Ureter (tissue), 1 donor: ENCODE data around the gene SRRT. TPM values are rescaled to one million over a fixed set of nuclear protein-coding genes. Genes with fewer than 3 reads are reported as not detected.

Experiments used
- DNase-seq: peaks from one replicate; pipeline ENCODE4 v3.0.0-alpha.2; 2020; ENCODE audit warnings: low spot score
- total RNA-seq: library from RNA; stranded (reverse); gene quantifications from one replicate; pipeline ENCODE4 v1.2.4, GENCODE V29; 2023
- donor health status: DM: yes; HTN: yes; CAD: no.

The SRRT gene, protein sequence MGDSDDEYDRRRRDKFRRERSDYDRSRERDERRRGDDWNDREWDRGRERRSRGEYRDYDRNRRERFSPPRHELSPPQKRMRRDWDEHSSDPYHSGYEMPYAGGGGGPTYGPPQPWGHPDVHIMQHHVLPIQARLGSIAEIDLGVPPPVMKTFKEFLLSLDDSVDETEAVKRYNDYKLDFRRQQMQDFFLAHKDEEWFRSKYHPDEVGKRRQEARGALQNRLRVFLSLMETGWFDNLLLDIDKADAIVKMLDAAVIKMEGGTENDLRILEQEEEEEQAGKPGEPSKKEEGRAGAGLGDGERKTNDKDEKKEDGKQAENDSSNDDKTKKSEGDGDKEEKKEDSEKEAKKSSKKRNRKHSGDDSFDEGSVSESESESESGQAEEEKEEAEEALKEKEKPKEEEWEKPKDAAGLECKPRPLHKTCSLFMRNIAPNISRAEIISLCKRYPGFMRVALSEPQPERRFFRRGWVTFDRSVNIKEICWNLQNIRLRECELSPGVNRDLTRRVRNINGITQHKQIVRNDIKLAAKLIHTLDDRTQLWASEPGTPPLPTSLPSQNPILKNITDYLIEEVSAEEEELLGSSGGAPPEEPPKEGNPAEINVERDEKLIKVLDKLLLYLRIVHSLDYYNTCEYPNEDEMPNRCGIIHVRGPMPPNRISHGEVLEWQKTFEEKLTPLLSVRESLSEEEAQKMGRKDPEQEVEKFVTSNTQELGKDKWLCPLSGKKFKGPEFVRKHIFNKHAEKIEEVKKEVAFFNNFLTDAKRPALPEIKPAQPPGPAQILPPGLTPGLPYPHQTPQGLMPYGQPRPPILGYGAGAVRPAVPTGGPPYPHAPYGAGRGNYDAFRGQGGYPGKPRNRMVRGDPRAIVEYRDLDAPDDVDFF
- 133 TPM for total RNA-seq

DNA sequence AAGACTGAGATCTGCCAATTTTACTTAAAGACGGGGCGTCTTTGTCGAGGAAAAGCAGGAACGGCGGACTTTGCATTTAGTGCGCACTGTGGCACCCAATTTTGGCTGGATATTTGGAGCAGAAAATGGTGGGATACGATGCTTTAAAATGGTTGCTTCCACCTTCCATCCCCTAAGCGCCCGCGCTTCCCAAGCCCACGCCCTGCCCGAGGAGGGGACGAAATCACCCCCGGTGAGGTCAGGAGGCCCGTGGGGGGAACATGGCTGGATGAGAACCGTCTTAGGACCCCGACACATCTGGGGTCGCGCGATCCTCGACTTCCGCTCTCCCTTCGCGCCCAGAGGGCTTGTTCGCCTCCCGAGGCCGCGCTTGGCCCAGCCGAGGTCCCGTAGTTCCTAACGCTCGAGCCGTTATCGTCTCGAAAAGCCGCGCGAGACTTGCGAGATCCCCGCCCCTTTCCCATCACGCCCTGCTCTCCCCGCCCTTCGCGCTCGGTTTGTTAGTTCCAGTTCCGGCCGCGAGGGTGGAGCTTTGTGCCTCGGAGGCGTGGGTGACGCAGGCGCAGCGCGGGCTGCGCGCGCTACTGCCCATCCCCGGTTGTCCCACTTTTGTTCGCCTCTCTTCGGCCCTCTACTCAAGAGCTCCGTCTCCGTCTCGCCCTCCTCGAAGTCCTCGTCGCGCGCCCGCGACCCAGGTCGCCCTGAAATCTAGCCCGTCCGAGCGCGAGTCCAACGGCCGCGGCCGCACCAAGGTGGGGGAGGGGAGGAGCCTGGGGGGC, at the start of gene SRRT:
Gene SRRT (plus strand): TSS at position 527 of the 779 bp plus-strand sequence. CDS start 488 bp downstream, outside the sequence.
- DNase-seq = peak; percentile 99

DNA sequence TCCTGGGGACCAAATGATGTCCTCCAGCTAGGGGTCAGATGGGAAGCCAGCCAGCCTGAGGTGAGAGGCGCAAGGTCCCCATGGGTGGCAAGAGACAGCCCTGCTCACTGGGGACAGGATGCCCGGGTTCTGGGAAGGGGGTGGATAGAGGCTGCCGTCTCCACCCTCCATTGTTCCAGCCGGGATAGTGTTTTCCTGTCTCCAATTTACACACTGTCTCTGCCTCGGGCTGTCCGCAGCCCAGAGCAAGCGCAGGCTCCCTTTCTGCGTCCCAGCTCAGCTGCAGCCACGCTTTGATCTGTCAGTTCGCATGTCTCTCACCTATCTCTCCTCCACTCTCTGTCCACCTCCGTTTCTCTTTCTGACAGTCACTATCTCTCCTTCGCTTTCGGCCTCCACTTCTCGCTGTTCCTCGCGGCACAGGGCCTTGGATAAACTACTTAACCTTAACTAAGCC, 49.7 kb upstream of the SRRT start:
- DNase-seq = no peak

DNA sequence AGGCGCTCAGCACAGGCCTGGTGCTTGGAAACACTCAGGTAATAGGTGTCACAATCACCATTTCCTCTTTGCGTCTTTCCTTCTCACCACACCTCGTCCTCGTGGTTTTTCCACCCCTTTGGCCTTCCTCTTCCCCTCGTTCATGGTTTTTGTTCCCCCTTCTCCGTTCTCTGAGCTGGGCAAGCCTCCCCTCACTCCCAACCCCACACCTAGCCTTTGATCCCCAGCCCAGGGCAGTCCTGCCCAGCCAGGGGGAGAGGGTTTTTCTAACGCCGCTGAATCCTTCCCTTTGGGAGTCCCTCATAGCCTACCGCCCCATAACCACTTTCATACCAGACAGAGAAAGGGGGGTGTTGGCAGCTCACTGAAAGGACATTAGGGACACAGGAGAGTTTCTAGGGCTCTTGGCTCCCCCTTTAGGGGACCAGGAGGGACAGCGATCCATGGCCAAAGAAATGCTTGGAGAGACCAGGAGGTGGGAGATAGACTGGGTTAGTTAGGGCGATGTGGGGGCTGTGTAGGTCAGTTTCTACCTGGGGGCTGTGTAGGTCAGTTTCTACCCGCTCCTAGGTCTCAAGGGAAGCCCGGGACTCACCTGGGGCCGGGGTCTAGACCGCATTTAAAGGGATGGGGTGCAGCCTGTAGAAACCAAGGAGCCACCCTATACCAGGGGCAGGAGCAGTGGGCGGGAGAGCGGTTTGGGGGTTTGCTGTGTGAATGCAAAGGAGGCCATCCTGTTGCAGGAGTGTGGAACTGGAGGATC, 49.0 kb upstream of the SRRT start:
- no peak for DNase-seq

DNA sequence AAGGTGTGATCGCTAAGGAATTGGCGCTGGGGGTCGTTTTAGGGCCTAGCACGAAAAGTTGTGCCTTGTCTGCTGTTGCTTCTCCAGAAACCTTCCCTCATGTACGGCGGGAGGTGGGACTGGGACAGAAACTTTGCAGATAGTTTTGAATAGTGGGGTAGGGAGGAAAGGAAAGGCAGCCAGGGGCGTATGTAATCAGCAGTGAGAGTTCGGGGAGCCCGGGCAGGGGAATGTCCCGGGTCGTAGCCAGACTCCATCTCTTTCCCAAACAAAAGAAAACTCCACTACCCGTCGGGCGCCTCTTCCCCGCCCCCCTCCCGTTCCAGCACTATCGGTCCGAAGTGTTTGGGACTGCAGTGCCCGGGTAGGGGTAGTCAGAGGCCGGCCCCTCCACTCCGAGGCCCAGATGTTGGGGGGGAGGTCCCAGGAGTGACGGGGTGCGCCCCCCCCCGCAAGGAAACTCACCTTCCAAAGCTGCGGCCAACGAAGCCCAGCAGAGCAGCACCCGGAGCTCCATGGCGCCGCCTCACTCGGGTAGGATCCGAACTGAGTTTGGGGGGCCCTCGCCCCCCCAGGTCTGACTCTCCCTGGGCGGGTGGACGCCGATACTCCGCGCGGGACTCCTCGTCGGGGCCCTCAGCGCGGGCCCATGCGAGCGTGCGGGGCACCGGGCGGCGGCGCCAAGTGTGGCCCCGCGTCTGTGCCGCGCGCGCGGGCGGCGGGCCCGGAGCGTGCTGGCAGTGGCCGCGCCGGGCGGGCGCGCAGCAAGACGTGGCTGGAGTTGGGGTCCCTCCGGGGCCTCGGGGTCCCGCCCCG, 48.2 kb upstream of the SRRT start:
- DNase-seq = no peak

DNA sequence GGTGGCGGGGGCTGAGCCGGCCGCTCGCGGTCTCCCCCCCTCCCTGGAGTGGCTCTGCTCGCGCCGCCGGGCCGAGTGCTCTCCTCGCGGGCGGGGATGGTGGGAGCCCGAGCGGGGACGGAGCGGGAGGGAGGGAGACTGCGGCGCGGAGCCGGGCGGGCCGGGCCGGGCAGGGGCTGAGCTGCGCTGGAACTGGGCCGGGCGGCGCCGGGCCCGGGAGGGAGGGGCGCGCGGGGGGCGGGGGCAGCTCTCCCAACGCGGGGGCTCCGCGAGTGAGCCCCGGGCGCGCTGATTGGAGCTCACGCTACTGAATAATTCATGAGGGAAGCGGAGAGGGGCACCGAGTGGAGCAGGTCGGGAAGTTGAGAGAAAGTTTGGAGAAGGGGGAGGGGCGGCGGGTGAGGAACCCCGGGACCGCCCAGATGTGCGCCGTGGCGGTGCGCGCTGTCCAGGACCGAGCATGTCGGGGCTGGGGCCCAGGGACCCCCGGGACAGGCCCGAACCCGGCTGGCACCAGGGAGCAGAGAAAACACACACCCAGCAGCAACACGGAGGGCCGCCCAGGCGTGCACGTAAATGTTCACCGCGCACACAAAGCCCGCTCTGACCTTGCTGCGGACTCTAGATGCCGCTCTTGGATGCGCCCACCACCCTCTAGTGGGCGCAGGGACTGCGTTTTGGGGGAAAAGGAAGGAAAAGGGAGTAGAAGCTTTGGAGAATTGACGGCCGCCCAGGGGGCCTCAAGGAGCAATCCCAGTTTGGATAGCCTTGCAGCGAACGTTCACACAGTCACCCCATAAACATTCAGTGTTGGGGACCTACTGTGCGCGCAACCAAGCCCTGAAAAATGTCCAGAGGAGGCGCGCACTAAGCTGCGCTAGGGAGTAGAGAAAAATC, 47.3 kb upstream of the SRRT start, which contains the start of gene EPHB4:
Gene EPHB4 (minus strand): TSS at position 194 of the 897 bp plus-strand sequence. CDS start 493 bp downstream, outside the sequence.
- peak; percentile 84 for DNase-seq

DNA sequence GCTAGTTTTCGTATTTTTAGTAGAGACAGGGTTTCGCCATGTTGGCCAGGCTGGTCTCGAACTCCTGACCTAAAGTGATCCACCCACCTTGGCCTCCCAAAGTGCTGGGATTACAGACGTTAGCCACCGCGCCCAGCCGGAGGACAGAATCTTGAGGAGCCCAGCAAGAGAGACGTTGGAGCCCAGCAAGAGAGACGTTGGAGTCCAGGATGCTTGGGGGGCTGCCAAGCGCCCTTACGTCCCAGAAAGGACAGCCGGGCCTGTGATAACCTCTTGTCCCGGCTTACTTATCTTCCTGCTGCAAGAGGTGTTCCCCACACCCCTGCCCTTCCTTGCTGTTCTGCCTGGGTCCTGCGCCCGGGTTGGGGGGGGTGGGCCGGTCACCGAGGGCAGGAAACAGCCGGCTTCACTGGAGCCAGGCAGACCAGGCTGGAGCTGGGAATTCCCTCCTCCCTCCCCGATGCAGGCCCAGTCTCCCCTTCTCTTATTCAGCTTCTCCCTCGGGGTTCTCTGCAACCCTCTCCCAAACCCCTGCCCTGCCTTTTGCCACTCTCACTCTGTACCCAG, 45.7 kb upstream of the SRRT start:
- DNase-seq = no peak

DNA sequence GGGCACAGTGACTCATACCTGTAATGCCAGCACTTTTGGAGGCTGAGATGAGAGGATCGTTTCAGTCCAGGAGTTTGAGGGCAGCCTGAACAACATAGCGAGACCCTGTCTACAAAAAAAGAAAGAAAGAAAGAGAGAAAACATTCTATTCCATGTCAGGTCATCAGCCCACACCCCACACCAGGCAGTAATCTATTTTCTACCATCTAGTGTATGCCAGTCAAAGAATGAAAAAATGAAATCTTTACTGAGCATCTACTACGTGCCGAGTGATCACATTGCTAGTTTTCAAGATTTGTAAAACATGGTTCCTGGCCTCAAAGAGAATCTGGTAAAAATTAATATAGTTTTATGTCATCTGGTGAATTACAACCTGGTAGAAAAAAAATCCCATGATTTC, 44.5 kb upstream of the SRRT start:
- DNase-seq = no peak

DNA sequence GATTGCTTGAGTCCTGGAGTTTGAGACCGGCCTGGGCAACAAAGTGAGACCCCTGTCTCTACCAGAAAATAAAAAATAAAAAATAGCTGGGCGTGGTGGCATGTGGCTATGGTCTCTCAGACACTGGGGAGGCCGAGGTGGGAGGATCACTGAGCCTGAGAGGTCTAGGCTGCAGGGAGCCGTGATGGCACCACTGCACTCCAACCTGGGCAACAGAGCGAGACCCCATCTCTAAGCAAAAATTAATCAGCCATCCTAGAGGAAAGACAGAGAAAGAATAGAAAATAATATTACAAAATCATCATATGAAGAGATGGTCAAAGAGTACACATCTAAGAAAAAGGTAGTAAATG, 42.6 kb upstream of the SRRT start:
- no peak for DNase-seq

DNA sequence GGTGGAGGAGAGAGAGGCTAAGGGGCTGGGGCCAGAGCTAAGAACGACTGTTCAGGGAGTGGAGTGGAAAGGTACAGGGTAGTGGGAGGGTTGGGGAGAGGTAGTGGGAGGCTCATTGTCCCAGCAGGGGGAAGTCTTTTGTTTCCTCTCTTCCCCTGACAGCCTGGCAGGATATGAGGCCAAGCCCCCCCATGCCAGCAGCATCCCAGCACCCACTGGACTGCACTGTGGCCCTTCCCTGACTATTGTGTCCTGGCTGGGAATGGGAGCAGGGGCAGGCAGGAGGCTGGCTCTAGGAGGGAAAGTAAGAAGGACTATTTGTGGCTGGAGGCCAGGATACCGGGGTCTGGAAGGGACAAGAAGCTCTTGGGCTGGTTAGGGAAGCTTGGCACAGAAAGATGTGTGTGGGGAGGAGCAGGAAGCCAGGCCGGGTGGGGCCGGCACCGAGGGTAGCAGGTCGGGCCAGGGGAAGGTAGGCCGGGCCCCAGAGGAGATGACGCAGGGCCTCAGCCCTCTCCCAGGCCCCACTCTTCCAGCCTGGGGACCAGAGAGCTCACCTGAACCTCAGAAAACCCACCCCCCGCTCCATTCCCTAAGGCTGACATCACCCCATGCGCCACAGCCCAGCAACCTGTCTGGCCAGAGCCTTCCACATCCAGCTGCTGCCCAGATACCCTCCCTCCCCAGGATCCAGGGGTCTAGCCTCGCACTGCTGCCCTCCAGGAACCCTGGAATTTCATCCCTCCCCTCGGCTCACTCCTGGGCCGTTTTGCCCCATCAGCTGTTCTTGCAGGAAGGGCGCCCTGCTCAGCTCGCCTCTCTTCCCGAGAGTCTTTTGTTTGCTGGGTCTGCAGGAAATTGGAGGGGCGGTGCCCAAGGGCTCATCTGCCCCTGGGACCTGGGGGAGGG, 38.7 kb upstream of the SRRT start:
- no peak for DNase-seq

DNA sequence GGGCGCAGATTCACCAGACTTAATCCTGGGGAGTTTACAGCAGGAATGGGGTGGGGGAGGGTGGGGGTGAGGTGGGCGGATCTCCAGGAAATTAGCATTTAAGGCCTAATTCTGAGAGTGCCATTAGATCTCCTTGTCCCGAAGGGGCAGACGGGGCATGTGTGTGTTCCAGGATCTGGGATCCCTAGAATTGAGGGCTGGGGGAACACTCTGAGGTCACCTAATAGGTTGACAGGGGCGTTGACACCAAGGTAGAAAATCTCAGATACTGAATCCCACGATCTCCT, 38.1 kb upstream of the SRRT start:
- no peak for DNase-seq

DNA sequence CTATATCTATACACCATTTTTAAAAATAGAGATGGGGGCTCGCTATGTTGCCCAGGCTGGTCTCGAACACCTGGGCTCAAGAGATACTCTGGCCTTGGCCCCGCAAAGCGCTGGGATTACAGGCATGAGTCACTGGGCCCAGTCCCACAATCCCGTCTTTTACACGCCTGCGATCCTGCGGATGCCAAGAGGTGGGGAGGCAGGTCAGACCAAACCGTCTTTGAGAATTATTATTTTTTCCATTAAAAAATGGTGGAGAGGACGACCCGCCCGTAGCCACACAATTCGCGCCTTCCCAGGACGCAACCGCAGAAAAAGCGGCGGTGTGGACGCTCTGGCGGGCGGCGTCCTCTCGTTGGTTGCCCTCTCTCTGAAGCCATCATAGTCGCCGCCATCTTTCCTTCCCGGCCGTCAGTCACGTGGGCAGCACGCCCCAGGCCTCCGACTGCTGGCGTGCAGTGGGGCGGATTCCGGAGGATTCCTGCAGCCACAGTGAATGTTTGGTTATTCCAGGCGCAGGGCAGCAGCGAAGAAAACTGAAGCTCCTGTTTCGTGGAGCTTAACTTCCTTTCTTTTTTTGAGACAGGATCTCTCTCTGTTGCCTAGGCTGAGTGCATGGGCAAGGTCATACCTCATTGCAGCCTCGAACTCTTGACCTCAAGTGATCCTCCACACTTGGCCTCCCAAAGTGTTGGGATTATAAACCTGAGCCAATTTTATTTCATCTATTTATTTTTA, 37.6 kb upstream of the SRRT start:
- DNase-seq = peak; percentile 92

DNA sequence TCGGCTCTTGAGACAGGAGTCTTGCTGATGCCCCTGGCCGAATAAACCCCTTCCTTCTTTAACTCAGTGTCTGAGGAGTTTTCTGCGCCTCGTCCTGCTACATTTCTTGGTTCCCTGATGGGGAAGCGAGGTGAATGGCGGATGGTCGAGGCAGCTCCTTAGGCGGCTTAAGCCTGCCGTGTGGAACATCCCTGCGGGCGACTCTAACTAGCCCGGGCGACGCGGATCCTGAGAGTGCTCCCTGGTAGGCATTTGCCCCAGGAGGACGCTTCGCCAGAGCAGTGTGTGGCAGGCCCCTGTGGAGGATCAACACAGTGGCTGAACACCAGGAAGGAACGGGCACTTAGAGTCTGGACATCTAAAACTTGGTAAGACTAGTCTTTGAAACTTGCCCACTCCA, 35.5 kb upstream of the SRRT start:
- DNase-seq = no peak

DNA sequence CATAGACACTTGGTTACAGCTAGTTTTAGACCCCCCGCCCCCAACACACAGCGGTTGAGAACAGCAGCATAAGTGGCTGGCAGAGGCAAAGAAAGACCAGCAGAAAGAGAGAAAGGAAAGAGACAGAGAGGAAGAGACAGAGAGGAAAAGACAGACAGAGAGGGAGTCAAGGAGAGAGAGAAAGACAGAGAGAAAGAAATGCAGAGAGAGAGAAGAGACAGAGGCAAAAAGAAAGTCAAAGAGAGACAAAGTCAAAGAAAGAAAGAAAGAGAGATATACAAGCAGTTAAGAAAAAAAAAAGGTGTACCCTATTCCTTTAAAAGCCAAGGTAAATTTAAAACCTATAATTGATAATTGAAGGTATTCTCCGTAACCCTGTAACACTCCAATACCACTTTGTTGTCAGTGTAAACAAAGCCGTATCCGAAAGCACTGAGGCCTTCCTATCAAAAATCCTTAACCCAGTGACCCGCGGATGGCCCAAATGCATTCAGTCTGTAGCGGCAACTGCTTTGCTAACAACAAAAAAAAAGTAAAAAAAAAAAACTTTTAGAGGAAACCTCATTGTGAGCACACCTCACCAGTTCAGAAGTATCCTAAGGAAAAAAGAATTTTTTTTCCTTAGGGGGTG, 34.3 kb upstream of the SRRT start:
- no peak for DNase-seq

DNA sequence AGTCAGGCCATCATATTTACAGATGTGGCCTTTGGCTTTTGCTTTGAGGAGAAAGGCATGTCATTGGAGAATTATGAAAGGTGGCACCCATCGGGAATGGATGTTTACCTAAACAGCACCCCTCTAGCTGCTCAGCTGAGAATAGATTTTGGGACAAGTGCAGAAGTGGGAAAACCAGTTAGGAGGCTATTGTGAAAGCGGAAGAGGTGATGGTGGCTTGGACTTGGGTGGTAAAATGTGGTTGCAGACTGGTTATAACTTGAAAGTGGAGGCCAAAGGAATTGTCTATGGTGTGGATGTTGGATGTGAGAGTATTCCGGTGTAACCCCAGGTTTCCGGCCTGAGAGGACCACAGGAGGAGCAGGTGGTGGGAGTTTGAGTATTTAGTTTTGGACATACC, 27.5 kb upstream of the SRRT start:
- DNase-seq = no peak

DNA sequence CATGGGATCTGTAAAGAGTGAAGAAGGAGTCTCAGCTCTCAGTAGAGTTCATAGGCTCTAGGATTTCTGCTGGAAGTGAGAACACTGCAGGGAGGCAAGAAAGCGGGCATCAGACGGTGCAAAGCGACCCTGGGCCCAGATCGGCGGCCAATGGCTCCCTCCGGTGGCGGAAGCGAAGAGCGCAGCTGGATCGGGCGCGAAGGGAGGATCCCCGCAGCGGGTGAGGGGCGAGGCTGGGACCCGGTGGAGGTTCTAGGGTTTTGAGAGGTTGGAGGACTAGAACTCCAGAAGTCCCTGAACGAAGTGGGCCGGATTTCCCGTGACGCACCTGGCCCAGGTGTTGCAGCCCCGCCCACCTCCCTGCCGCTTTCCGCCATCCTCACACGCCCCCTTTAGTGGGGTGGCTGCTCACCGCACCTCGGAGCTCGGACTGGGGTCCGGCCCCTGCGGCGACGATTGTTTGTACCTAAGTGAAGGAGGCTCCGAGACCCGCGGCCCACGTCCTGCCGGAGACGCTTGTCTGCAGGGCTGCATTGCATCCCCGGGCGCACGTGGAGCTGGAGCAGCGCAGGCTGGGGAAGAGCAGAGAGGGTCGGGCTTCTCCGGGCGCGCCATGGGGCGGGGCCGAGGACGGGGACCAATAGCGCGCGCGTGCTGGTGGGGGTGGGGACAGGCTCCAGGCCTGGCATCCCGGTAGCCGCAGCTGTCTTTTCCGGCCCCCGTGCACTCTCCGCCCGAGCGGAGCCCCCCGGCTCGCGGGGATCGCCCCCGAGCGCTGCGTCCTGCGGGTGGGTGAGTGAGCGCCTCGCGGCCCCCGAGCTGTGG, 22.6 kb upstream of the SRRT start, which contains the start of gene SLC12A9:
Gene SLC12A9 (plus strand): TSS at position 666 of the 825 bp plus-strand sequence. CDS start 1,485 bp downstream, outside the sequence.
- peak; percentile 93 for DNase-seq
